Stomach (tissue), 4 donors: ENCODE results near the gene FOSL2.

Source experiments
- CTCF ChIP-seq, 7 experiments: fragments of 450-650 bp in 4 of 7; fragments of 200-600 bp in 3 of 7; sonication (generic) in 3 of 7; IDR thresholded peaks; one replicate each; pipeline ENCODE4 v1.5.1; 2016 to 2019; ENCODE audit warnings: antibody characterized with exemption in 7 of 7, control low read depth in 2 of 7, mild to moderate bottlenecking in 1 of 7
- POLR2A ChIP-seq, 4 donors: fragments of 450-650 bp; IDR thresholded peaks; one replicate each; pipeline ENCODE4 v1.6.1; 2016; ENCODE audit warnings: antibody characterized with exemption in 4 of 4, control low read depth in 2 of 4, mild to moderate bottlenecking in 1 of 4, moderate library complexity in 1 of 4
- POLR2AphosphoS5 ChIP-seq, 3 donors: sonication (generic); formaldehyde crosslinking; IDR thresholded peaks; one replicate each; pipeline ENCODE4 v1.6.1; 2016; ENCODE audit warnings: antibody characterized with exemption in 3 of 3

DNA sequence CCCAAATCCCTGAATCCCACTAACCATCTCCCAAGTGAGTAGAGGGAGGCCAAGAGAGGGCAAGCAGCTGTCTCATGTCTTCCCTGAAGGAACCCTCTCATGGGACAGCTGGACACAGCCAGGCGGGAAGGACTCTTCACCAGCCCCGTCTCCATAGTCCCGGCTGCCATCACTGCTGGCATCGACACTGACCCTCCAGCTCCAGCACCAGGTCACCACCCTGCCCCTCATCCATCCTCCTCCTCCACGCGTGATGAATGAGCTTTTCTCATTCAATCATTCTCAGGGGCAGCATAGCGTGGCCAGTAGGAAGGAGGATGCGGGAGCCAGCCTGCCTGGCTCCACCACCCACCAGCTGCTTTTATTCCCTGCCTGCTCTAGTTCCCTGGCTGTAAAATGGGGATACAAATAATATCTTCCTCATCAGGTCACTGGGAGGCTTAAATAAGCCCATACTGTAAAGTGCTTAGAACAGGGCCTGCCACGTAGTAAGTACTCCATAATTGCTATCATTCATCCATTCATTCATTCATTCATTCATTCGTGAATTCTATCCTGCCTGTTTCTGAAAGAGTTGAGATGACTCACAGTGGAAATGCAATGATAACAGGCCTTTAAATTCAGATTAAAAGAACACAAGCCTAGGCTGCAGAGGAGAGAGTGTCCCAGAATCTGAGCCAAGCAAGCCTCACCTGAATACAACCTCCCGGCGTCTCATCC, 30.5 kb upstream of the FOSL2 start:
- TF ChIP-seq POLR2AphosphoS5 (IDR thresholded peaks at IDR 0.05) = no peak
- TF ChIP-seq CTCF (IDR thresholded peaks at IDR 0.05) = no peak
- no peak for TF ChIP-seq POLR2A (IDR thresholded peaks at IDR 0.05)
